Endothelial cell of umbilical vein (primary cell): ENCODE results near the gene LPIN2. TPM values are rescaled to one million over a fixed set of nuclear protein-coding genes. Genes with fewer than 3 reads are reported as not detected.

ENCODE experiments used
- BruUV-seq: library from RNA; stranded (reverse); fragments of 400-500 nt; replicated peaks from 2 replicates; lab custom pipeline; 2021; lab: Mats Ljungman, UMichigan
- CTCF ChIA-PET: fragments of 300-600, 350-600 bp; sonication (Branson Sonifier 250); formaldehyde crosslinking; loops from one replicate; lab custom pipeline; 2021; ENCODE audit warnings: antibody characterized with exemption, inconsistent platforms; lab: Charles Lee
- POLR2A ChIA-PET: fragments of 300-600, 350-600 bp; sonication (Branson Sonifier 250); formaldehyde crosslinking; loops from one replicate; lab custom pipeline; 2021; ENCODE audit warnings: antibody characterized with exemption, inconsistent platforms; lab: Charles Lee
- DNase-seq: peaks from one replicate; pipeline ENCODE4 v3.0.0-alpha.2; 2011; ENCODE audit warnings: low read depth, low spot score
- FAIRE-seq: peaks from 2 replicates; lab custom pipeline; 2011; peaks lifted over from hg19 to GRCh38; lab: Jason Lieb, UNC
- H2AFZ ChIP-seq: 2 replicates; pipeline ENCODE4 v1.6.0; 2012; ENCODE audit warnings: low read depth, low read length, control low read depth, inconsistent platforms
- H3K27ac ChIP-seq: 2 replicates; pipeline ENCODE4 v1.5.1; 2011; ENCODE audit warnings: low read depth, mild to moderate bottlenecking, control low read depth, low read length, moderate library complexity; ENCODE audit not compliant: insufficient read depth
- H3K27me3 ChIP-seq, 2 experiments: 2 replicates each; pipeline versions ENCODE4 v1.6.0 to v1.6.1; 2011; ENCODE audit warnings: low read length in 2 of 2, mixed read lengths in 1 of 2; ENCODE audit not compliant: control insufficient read depth in 2 of 2, insufficient read depth in 2 of 2
- H3K36me3 ChIP-seq, 2 experiments: 2 replicates in 1 of 2; 3 replicates in 1 of 2; pipeline ENCODE4 v1.5.1; 2011; ENCODE audit warnings: low read length in 2 of 2, mild to moderate bottlenecking in 1 of 2, moderate library complexity in 1 of 2; ENCODE audit not compliant: control insufficient read depth in 2 of 2, insufficient read depth in 2 of 2; ENCODE audit errors: extremely low read depth in 1 of 2
- H3K4me1 ChIP-seq: 3 replicates; pipeline ENCODE4 v1.5.1; 2011; ENCODE audit warnings: mild to moderate bottlenecking, low read length; ENCODE audit not compliant: control insufficient read depth, insufficient read depth; ENCODE audit errors: extremely low read depth
- H3K4me2 ChIP-seq: 2 replicates; pipeline ENCODE4 v1.6.1; 2011; ENCODE audit warnings: low read length, control low read depth, mixed read lengths; ENCODE audit not compliant: insufficient read depth
- H3K4me3 ChIP-seq, 3 experiments: fragments of 200-600 bp in 1 of 3; sonication (generic), shearing (Covaris generic) in 1 of 3; replicated peaks in 1 of 3; 2 replicates each; pipeline ENCODE4 v1.5.1; 2011 to 2016; ENCODE audit warnings: control low read depth in 3 of 3, low read length in 3 of 3, mild to moderate bottlenecking in 2 of 3, inconsistent platforms in 1 of 3, low read depth in 1 of 3, moderate library complexity in 1 of 3; ENCODE audit not compliant: insufficient read depth in 1 of 3
- H3K79me2 ChIP-seq: 2 replicates; pipeline ENCODE4 v1.6.0; 2012; ENCODE audit warnings: low read length, inconsistent platforms; ENCODE audit not compliant: control insufficient read depth, insufficient read depth
- H3K9ac ChIP-seq: replicated peaks from 2 replicates; pipeline ENCODE3; 2011; ENCODE audit warnings: low read length, control low read depth; ENCODE audit not compliant: insufficient read depth; ENCODE audit errors: extremely low read depth
- H3K9me1 ChIP-seq: replicated peaks from 3 replicates; pipeline ENCODE4 v1.6.0; 2011; ENCODE audit warnings: mild to moderate bottlenecking, low read length; ENCODE audit not compliant: control insufficient read depth, insufficient read depth; ENCODE audit errors: extremely low read depth
- H3K9me3 ChIP-seq: replicated peaks from 2 replicates; pipeline ENCODE4 v1.5.1; 2012; ENCODE audit warnings: low read length, inconsistent platforms; ENCODE audit not compliant: control insufficient read depth, insufficient read depth
- H4K20me1 ChIP-seq: replicated peaks from 2 replicates; pipeline ENCODE3; 2011; ENCODE audit warnings: mild to moderate bottlenecking, low read length; ENCODE audit not compliant: control insufficient read depth, insufficient read depth; ENCODE audit errors: extremely low read depth
- CTCF ChIP-seq, 2 donors: IDR thresholded peaks; 1 replicate in 1 of 2; 2 replicates in 1 of 2; pipeline ENCODE4 v1.5.1; 2011; ENCODE audit warnings: low read length in 2 of 2, mild to moderate bottlenecking in 2 of 2, moderate library complexity in 2 of 2, control low read depth in 1 of 2, inconsistent platforms in 1 of 2, low read depth in 1 of 2; ENCODE audit not compliant: insufficient read depth in 1 of 2; ENCODE audit errors: extremely low read depth in 1 of 2
- EZH2 ChIP-seq: IDR thresholded peaks from 2 replicates; pipeline ENCODE4 v1.6.1; 2012; ENCODE audit warnings: borderline replicate concordance, low read depth, mild to moderate bottlenecking, moderate library complexity, low read length, inconsistent platforms; ENCODE audit not compliant: severe bottlenecking
- FOS ChIP-seq: IDR thresholded peaks from 2 replicates; pipeline ENCODE4 v1.6.1; 2011; ENCODE audit warnings: mild to moderate bottlenecking, low read length, moderate library complexity, borderline replicate concordance; ENCODE audit not compliant: insufficient read depth
- GATA2 ChIP-seq: IDR thresholded peaks from 2 replicates; pipeline ENCODE4 v1.7.0; 2011; ENCODE audit warnings: low read depth, mild to moderate bottlenecking, moderate library complexity, mixed read lengths, low read length; ENCODE audit not compliant: insufficient read length, insufficient read depth
- JUN ChIP-seq: IDR thresholded peaks from 2 replicates; pipeline ENCODE4 v1.6.1; 2011; ENCODE audit warnings: borderline replicate concordance, low read depth; ENCODE audit not compliant: insufficient read length, insufficient read depth
- MAX ChIP-seq: IDR thresholded peaks from 2 replicates; pipeline ENCODE4 v1.6.1; 2011; ENCODE audit not compliant: insufficient read depth, insufficient read length
- MYC ChIP-seq: IDR thresholded peaks from one replicate; pipeline ENCODE4 v1.6.1; 2011; ENCODE audit warnings: mild to moderate bottlenecking, low read depth, low read length
- POLR2A ChIP-seq: IDR thresholded peaks from 2 replicates; pipeline ENCODE4 v1.6.1; 2012; ENCODE audit warnings: low read depth, mild to moderate bottlenecking, control low read depth, low read length
- POLR2AphosphoS5 ChIP-seq: IDR thresholded peaks from 2 replicates; pipeline ENCODE4 v1.6.1; 2012; ENCODE audit warnings: low read depth, mild to moderate bottlenecking, control low read depth, low read length, moderate library complexity; ENCODE audit not compliant: insufficient read depth
- dilution Hi-C: fragments of 300-500 bp; cut with MboI; formaldehyde crosslinking; loops from one replicate; pipeline ENCODE4 v1.15.0; 2019; ENCODE audit warnings: low sequenced_read_pairs; ENCODE audit not compliant: extremely low pct_ligation_motif_present
- intact Hi-C: fragments of 100-400 bp; cut with micrococcal nuclease; formaldehyde crosslinking; loops from one replicate; pipeline ENCODE4 v1.10.0; 2022
- polyA plus RNA-seq, 4 experiments: library from polyadenylated mRNA; depleted of rRNA in 3 of 4; stranded (reverse) in 3 of 4; unstranded in 1 of 4; fragments of >200 nt; gene quantifications; 2 replicates each; pipeline versions ENCODE4 v1.2.1 to v1.2.3, GENCODE V29; 2011 to 2012; ENCODE audit warnings: missing spikeins in 1 of 4
- total RNA-seq: library from RNA; stranded (reverse); gene quantifications from 2 replicates; pipeline ENCODE4 v1.2.3, GENCODE V29; 2021

LPIN2 gene
- total and polyA plus RNA-seq, 2 donors (not counting 3 experiments of a cell fraction or from before 2014, with no cell fraction given): 14.7 to 24.4 TPM

- no peaks in the 10 kb centered on the region for H4K20me1 ChIP-seq
- no peaks in the 10 kb centered on the region for H3K36me3 ChIP-seq
- POLR2A ChIA-PET: no interaction called here
- no peak overlapping the region for H3K4me3 ChIP-seq
- TF ChIP-seq FOS (no peak), MYC (no peak), EZH2 (no peak), POLR2A (no peak), CTCF (IDR thresholded peaks at IDR 0.05; ENCODE audit: extremely low read depth in 1 of 2, insufficient read depth in 1 of 2, low read depth in 1 of 2, low read length in 2 of 2) (no peak), MAX (no peak), JUN (no peak), GATA2 (no peak), POLR2AphosphoS5 (no peak)
- no peak overlapping the region for H3K4me2 ChIP-seq
- FAIRE-seq (no peak), DNase-seq (no peak)
- no peak overlapping the region for H2AFZ ChIP-seq
- H3K27me3 ChIP-seq: no peaks in the 10 kb centered on the region
- peaks cover 2% of the 10 kb centered on the region for H3K4me1 ChIP-seq
- intact Hi-C loops: no loop called here
- dilution Hi-C loops: no loop called here
- H3K9me1 ChIP-seq: no peaks in the 10 kb centered on the region
- BruUV-seq: no TSS peak
- no peak overlapping the region for H3K27ac ChIP-seq
- no peaks in the 10 kb centered on the region for H3K79me2 ChIP-seq
- H3K9ac ChIP-seq: no peak overlapping the region
- no peaks in the 10 kb centered on the region for H3K9me3 ChIP-seq
- CTCF ChIA-PET: interaction anchor here (1.2 to 1.3 kb wide), 2 partner anchors 14 to 80 kb away, joined by 3 to 4 read pairs; no protein-coding TSS in a partner anchor
Observed at GRCh38 chr18:3048820-3049349, 35.9 kb upstream of the LPIN2 start.
